Measurements from ENCODE around the gene SYT9. TPM values are rescaled to one million over a fixed set of nuclear protein-coding genes. Genes with fewer than 3 reads are reported as not detected.

SYT9 gene
- total and polyA plus RNA-seq, 2 of the 4 experiments (the other 2 are of a cell fraction) = not detected

DNA sequence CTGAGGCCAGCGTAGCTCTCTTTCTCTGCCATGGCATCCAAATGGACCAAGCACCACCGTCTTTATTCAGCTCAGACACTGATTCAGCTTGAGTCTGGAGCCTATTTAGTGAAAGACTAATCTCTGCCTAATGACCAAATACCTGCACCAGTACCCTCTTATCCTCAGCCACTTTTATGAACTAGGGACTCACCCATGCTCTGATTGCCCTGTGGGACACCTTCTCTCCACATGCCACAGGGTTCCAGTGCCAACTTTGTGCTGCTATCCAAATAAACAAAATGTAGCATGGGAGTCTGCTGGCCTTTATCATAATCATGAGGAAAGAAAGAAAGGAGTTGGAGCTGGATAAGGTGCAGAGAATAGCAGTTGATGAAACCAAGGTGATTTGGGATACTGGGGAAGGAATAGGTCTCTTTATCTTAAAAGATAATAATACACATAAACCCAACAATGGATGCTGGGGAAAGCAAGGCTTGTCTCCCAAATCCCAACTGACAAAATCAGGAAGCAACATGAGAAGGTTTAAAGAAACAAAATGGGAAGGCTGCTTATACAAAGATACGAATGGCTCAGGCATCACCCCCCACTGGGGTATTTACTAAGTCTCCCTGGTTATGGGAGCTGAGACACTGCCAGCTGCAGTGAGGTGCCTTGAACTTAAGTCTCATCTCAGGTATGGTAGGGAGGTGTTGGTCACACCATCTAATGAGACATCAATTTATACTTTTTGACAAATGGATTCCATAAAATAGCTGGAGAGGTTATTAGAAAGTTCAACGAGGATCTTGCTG is 63.3 kb downstream of the SYT9 start:
- Histone ChIP-seq H3K9me1 (ENCODE audit: insufficient read depth, low read length) (no peaks in the 10 kb centered on the region), H3K56ac (ENCODE audit: extremely low read depth, insufficient read depth, low read length) (no peak overlapping the region), H3K27ac (ENCODE audit: insufficient read depth, low read length) (no peak overlapping the region), H3K4me2 (ENCODE audit: low read depth, low read length) (no peak overlapping the region), H2BK5ac (ENCODE audit: low read depth, low read length, poor library complexity, severe bottlenecking) (no peak overlapping the region), H3K4me3 (ENCODE audit: insufficient read depth, low read depth, low read length) (no peak overlapping the region), H3K14ac (replicated peaks; ENCODE audit: low read depth, low read length) (no peak overlapping the region), H3K4me1 (ENCODE audit: control insufficient read depth, insufficient read depth, low read length) (no peaks in the 10 kb centered on the region), H3K4ac (ENCODE audit: low read depth, low read length) (no peak overlapping the region), H3K18ac (ENCODE audit: low read depth, low read length) (no peak overlapping the region), H3K9ac (ENCODE audit: low read depth, low read length) (no peak overlapping the region), H3K79me1 (ENCODE audit: low read depth in 1 of 2, low read length in 2 of 2) (no peaks in the 10 kb centered on the region), H2BK120ac (ENCODE audit: low read depth, low read length) (no peak overlapping the region), H4K8ac (ENCODE audit: low read depth in 2 of 2, low read length in 2 of 2) (no peak overlapping the region), H4K5ac (ENCODE audit: low read depth, low read length) (no peak overlapping the region), H4K20me1 (ENCODE audit: insufficient read depth, low read length) (no peaks in the 10 kb centered on the region), H2BK20ac (ENCODE audit: low read depth, low read length) (no peak overlapping the region), H3K36me3 (ENCODE audit: control insufficient read depth, insufficient read depth, low read length) (no peaks in the 10 kb centered on the region), H2AFZ (replicated peaks; ENCODE audit: low read length, poor library complexity) (no peak overlapping the region), H2AK5ac (ENCODE audit: low read depth, low read length) (no peak overlapping the region), H2BK15ac (ENCODE audit: low read depth, low read length) (no peak overlapping the region), H3K9me3 (ENCODE audit: control insufficient read depth, insufficient read depth, low read length) (no peaks in the 10 kb centered on the region), H4K91ac (ENCODE audit: insufficient read depth, low read depth, low read length) (no peak overlapping the region), H2AK9ac (replicated peaks; ENCODE audit: low read depth, low read length, poor library complexity) (no peak overlapping the region), H3K23ac (ENCODE audit: low read depth, low read length) (no peak overlapping the region), H3K27me3 (ENCODE audit: control insufficient read depth, insufficient read depth, low read length) (no peaks in the 10 kb centered on the region)
- intact Hi-C loops (cut with micrococcal nuclease) (no loop called here), dilution Hi-C loops (cut with HindIII; ENCODE audit: low sequenced_read_pairs, unreplicated experiment) (no loop called here), in situ Hi-C loops (cut with MboI; ENCODE audit: low sequenced_read_pairs) (no loop called here)
- WGBS, 2 experiments (ENCODE audit: extremely low coverage in 2 of 2, insufficient read length in 1 of 2) = 40% methylated on average over 1 of the region's 4 CpGs; no CpG with 5 or more reads in 1 of the 2 experiments
- ChIA-PET POLR2A (ENCODE audit: unreplicated experiment) (no interaction called here), CTCF (no interaction called here)
- BruUV-seq (replicated peaks) = no TSS peak
- no peak for DNase-seq
- ATAC-seq (ENCODE audit: low read depth) = no peak
- TF ChIP-seq MAFK (IDR thresholded peaks at IDR 0.05; ENCODE audit: low read depth, low read length) = no peak
- no peak for TF ChIP-seq POLR2A (IDR thresholded peaks at IDR 0.05; ENCODE audit: low read depth, low read length)
- TF ChIP-seq RAD21 (IDR thresholded peaks at IDR 0.05; ENCODE audit: low read length) = no peak
- no peak for TF ChIP-seq SMC3 (IDR thresholded peaks at IDR 0.05; ENCODE audit: low read depth, low read length)
- TF ChIP-seq RFX5 (IDR thresholded peaks at IDR 0.05; ENCODE audit: low read depth, low read length) = no peak
- no peak for TF ChIP-seq NFE2L2 (IDR thresholded peaks at IDR 0.05; ENCODE audit: low read depth, low read length)
- no peak for TF ChIP-seq BHLHE40 (IDR thresholded peaks at IDR 0.05; ENCODE audit: low read depth, low read length)
- no peak for TF ChIP-seq RCOR1 (IDR thresholded peaks at IDR 0.05; ENCODE audit: insufficient replicate concordance, low read length)
